ENCODE results near the gene DNAL1.
A peak's percentile ranks its signal among the peaks of the same experiment; 100 is the strongest.

The DNAL1 gene

DNA sequence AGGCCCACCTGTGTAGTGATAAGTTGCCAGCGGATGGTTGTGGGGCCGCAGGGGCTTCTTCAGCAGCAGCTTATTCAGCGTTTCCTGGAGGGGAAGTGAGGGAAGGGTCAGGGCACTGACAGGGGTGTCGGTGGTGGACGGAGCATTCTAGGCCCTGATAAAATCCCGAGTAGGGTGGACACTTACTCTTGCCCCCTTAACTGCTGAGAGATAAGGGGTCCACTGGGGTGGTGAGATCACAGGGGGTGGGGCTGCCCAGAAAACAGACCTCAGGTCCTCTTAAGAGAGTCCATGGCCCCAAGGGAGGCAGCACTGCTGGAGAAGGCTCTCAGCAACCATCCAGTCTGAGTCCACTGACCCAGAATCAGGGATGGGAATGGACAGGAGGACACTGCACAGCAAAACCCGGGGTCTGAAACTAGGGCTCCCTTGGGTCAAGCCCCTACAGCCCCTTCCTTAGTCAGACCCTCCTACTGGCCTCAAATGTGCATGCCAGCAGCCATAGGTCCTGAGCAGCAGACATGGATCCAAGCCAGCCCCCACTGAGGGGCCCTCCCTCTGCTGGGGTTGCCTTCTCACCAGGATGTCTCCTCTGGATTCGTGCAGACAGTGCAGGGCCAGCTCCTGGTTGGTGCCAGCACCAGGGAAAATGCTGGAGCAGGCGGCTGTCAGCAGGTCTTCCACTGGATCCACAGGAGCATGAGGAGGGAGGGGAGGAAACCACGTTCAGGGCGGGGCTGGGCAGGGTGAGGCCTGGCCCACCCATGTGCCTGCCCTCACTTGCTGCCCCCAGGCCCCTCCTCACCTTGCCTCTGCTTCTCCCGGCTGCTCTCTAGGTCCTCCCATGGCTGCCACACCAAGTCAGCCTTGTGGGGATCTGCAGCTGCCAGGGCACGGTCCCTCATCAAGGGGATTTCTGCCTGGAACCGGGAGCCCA is 81.5 kb downstream of the DNAL1 start:
- no peak for DNase-seq

DNA sequence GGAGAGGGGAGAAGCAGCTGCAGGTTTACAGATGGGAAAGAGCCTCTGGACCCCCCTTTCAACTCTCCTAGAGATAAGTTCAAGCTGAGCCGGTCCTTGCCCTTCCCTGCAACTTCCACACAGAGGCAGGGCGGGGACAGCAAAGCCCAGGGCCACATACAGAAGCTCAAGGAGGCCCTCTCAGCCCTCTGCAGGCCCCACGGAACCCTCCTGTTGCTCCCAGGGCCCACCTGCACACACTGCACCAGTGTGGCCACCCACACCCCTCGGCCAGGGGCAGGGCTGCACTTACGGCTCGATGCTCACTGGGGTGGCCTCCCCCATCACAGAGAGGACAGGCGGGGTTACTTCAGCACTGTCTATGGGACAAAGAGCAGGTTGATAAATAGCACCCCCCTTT is 82.4 kb downstream of the DNAL1 start:
- no peak for DNase-seq

DNA sequence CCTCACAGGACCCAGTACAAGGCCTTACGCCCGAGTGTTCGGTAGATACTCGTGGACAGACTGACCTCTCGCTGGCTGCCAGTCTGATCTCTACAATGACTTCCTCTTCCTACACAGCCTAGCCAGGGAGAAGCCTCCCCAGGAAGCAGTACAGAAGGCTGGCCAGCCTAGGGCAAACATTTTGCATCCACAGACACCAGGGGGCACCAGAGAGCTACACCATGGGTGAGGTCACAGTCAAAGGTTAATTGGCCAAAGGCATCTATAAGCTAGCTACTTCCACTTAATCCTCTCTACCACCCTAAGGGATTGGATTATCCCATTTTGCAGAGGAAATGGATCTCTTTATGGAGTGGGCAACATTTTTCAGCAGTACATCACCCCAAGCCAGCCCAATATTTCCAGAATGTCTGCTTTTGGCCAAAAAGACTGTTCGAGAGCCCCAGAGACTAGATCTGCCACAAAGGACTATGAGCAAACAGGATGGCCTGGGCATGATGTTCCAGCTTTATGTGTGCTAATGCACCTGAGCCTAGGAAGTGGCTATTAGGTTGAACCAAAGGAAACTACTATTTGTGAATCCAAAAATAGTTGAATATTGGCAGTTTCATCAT is 84.0 kb downstream of the DNAL1 start:
- peak; percentile 84 for DNase-seq

DNA sequence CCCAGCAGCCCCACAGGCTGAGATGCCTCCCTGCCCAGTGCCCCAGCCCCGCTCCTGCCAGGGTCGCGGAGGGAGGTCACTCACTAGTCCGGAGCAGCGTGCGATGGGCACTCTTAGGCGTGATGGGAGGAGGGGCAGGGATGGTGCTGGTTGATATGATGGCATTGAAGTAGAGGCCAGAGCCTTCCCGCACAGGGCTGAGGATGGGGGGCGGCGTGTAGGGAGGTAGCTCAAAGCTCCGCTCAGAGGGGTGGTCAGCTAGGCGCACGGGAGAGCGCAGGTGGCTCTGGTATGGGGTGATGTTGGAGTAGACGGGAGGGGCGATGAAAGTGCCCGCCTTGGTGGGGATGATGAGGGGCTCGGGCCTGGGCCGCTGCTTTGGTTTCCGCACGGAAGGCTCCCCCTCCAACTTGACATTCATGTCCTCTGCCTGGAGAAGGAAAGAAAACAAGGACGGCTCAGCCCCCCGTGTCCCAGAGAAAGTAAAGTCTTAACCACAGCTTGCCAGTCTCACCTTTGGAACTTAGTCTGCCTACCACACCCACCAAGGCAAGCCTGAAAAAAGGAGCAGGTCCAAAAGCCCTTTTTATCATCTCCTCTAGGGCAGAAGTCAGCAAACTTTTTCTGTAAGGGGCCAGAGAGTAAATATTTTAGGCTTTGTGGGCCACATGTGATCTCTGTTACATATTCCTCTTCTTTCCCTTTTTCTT is 84.9 kb downstream of the DNAL1 start:
- DNase-seq = no peak

DNA sequence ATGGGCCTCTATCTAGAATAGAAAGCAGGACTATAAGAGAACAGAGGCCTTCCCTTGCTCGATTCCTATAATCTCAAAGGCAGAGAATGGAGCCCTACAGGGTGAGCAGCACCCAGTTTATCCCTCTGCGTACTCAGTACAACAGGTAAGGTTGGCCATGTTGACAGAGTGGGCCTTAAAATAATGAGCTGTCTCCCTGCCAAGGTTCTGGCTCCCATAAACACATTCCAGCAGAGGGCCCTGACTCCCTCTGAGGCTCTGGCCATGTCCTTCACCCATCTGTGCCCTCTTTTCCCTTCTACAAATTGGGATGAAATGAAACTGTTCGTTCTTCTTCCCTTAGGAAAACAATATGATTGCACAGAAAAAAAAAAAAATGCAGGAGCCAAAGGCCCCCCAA is 86.3 kb downstream of the DNAL1 start:
- no peak for DNase-seq

DNA sequence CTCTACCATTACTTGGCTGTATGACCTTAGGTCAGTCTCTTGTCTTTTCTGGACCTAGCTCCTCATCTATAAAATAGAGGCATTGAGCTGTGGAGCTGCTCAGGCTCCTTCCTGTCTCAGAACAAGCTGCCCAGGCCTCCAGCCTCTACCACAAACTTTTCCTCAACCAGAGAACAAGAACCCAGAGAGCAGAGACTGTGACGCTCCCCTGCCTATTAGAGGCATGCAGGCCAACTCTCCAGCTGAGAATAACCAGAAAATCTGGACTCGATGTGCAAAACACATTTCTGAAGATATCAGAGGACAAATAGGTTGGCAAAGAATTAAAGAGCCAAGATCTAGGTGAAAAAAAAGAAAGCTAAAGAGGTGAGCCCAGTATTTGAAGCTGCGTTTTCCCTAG is 87.2 kb downstream of the DNAL1 start:
- DNase-seq = no peak

DNA sequence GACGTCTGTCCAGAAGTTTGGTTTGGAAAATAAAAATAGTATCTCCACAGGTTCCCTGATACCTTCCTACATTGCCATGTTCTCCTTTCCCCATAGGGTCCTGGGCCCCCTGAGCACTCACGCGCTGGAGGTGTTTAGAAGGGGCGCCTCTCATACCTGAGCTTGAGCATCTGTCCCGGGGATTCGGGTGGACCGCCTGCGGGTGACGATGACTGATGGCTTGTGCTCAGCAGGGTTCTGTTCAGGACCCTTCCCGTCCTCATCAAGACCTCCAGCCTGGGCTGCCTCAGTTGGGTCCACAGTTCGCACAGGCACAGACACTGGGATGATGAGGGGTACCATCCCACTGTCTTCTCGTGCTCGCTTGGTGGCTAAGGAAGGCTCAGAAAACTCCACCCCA is 92.1 kb downstream of the DNAL1 start:
- DNase-seq = no peak

DNA sequence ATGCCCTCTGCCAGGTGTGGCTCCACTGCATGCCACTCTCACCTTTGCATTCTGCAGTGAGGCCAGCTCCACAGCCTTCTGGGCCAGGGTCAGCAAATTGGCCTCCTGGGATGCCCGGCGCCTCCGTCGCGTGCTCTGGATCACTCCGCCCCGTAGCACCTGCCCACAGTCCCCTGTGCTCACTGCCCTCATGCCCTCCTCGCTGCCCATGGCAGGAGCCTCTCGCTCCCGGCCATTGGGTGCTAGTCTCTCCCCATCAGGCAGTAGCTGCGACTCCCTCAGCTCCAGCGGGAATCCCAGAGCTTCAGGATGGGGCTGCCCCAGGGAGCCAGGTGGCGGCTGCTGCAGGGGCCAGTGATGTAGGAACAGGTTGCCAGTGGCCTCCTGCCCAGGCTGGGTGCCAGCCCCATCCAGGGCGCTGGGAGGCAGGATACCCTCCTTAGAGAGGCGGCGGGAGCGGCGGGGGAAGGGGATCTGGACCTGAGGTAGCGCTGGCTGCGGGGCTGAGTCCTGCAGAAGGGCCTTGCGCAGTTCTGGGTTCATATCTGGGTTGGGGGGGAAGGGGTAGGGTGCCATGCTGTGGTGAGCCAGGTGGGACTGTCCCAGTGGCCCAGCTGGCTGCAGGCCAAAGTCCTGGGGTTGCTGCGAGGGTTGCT is 93.9 kb downstream of the DNAL1 start:
- DNase-seq = no peak

DNA sequence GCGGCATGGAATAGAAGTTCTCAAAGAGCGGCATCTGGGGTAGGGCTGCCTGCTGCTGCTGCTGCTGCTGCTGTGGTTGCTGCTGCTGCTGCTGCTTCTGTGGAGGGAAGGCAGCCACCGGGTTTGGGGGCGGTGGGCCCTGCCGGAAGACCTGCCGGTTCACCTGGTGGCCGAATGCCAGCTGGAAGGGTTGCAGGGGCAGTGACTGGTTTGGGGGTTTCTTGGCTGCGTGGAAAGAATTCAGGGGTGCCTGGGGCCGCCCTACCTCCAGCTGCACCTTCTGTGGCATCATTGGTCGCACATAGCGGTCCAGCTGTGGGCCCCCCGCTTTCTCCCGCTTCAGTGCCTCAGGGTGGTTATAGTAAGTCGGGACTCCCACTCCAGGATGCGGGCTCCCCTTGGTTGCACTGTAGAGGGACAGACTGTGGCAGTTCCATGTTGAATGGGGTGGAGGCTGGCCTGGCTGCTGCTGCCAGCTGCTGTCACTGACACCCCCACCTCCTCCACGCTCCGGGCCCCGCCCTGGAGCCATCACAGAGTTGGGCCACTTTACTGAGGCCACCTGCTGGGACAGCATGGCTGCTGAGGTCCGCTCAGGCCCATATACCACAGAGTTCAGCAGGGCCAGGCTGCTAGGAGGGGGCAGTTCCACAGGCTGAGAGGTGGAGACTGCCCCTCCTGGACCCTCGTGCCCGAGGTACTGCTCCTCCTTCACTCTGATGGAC is 94.5 kb downstream of the DNAL1 start:
- DNase-seq = no peak

DNA sequence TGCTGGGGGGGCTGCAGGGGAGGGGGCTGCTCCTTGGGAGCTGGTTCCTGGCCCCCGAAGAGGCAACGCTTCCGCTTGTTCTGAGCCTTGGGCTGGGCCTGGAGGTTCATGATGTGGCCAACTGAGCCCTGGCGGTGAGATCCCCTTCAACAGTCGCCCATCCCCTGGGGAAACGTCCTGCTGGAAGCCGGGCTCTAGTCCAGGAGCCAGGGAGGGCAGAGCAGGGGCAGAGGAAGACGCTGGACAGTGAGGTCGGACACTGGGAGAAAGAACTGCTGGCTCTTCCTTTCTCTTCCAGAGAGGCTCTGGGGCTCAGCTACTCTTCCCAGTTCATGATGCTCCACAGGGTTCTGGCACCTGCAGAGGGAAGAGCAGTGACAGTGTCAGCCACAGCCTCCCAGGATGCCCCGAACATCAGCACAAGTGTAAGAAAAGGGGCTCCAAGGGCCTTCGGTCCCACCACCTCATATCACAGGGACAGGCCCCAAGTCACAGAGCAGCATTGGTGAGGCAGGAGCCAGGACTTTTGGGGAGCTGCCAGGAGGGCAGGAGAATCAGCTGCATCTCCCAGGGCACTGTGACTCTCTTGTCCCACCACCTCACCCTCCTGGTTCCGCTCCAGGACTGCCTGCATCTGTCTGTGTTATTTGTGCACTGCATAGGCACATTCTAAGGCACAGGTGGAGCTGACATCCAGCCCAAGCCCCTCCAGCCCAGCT is 95.3 kb downstream of the DNAL1 start:
- no peak for DNase-seq

DNA sequence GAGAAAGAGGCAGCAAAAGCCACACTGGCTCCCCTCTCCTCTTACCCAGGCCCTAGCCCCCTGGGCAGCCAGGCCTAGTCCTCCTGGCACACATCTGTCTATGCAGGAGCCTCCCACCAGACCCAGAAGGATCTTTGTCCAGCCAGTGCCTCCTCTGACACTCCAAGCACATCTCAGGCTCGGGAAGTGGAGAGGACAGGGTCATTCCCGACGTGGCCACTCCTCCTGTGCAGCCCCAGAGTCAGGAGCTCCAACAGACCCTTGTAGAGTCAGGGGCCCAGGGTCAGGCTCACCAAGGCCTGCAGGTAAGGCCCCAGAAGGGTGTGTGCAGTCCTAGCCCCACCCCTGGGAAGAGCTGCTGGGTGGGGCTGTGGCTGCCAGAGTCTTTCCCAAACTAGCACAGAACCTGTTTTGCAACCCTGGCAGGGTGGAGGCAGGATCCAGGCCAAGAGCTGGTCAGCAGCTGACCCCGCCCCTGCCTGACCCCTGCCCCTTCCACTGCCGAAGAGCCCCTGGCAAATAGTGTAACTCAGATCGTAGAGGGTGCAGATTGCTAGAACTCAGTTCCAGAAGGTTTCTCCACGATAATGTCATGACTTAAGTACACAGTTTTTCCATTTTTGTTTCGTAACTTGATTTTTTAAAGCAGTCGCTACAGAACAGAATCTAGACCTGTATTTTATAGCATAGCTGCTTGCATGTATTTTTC is 96.0 kb downstream of the DNAL1 start:
- DNase-seq = peak; percentile 43

DNA sequence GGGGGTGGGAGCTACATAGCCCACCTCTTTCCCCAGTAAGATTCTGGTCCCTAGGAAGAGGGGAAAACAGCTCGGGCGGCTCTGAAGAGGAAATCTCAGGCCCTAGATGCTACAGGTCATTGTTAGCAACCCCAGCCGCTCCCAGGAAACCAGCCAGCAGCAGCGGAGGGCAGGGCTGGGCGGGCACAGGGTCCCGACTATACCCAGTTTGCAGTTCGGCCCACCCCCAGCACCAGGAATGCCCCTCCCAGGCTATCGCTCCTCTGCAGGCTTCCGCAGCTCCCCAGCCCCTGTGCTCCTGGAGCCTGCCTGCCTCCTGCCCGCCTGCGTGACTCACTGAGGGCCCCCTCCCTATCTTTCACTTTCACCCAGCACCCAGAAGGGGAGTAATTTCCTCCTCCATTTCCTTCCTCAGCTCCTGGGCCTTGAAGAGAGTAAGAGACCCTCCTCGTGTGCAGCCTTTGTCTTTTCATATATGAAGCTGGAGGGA is 96.6 kb downstream of the DNAL1 start:
- DNase-seq = no peak

DNA sequence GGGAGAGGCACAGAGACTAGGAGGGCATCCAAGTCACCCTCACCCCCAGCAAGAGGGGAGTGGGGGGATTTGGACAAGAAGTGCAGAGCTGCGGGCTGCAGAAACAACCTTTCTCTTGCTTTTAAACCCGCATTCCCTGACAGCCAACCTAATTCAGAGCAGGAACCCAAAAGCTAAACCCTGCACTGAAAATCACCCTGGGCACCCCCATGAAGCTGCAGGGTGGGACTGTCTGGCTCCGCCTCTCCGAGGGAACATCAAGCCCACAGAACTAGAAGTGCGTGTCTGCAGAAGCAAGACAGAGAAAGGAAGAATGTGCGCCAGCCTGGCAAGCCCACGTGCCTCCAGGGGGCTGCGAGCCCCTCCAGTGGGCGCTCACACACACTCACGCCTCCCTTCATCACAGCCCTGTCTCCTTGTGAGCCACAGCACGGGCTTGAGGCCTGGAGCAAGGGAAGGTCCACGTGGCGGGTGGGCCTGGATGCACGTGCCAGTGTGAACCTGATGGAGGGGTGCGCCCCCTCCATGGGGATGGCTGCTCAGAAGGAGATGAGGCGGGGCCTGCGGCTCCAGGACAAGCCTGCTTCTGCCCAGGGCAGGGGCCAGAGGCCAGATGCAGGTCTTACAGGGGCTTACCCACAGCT is 97.2 kb downstream of the DNAL1 start:
- no peak for DNase-seq

DNA sequence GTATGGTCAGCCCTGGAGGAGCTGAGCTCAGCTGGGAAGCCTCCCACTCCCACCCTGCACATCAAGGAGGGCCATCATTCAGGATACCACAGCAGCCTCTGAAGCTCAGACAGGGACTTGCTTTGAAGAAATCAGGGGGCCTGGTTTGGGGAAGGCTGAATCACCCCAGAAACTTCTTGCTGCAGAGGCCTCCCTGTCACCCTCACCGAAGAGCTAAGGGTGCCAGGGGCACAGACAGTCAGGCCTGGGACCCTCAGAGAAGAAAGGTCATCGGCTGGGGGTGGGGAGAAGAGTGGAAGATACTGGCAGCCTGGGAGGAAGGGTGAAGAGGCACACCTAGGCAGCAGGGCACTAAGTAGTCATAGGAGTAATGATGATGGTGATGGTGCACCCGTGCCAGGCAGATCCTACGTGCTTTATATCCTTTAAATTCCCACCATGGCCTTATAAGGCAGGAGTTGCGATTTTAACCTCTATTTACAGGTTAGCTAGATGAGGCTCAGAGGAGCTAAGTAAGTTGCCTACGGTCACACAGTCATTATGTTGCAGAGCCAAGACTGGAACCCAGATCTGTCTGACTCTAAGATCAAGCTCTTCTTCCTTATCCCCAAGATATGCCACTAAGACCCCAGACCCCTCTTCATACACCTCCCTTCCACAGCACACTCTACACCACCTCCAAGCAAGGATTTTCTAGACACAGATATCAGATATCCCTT is 97.9 kb downstream of the DNAL1 start:
- DNase-seq = no peak

DNA sequence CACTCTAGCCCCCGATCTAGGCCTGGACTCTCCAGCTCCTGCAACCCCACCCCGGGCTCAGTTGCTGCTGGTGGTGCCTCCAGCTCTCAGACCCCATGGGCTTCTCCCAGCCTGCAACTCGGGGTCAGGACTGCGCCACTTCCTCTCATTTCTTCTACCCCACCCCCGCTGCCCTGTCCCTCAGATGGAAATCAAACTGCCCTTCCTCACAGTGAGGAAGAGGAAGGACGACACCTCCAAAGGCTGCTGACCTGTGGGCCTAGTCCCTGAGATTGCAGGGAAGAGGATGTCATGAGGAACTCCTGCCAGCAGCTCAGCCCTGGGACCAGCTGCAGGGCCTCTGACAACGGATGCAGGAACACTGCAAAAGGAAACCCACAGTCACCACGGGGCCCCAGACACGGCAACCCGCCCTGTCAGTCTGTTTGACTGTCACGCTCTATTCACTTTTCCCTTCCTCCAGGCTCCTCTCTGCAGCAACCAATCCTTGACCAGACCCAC is 98.7 kb downstream of the DNAL1 start:
- DNase-seq = no peak

DNA sequence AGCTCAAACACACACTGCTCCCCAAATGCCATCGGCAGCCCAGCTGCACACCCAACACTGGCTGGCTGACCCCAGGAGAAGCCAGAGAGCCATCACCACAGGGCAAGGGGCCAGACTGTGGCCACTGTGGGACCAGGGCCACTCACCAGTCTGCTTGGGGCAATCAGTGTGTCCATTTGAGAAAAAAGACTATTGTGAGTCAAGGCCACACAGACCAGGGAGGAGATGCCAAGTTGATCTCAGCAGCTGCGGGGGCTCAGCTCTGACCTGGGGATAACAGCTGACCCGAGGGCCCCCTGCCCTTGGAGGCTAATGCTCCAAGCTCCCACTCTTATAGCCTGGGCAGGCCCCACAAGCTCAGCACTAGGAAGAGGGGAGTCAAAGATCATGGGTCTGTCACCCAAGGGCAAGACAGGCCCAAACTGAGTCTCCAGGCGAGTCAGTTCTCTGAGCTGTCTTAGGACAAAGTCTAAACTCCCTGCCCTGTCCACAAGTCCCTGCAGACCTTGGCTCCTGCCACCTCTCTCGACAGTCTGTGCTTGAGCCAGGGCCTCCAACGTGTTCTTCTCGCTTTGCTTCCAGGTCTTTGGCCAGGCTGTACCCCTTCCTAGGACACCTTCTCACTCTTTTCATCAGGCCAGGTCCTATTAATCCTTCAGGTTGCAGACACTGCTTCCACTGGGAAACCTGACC is 99.5 kb downstream of the DNAL1 start:
- DNase-seq = no peak

DNA sequence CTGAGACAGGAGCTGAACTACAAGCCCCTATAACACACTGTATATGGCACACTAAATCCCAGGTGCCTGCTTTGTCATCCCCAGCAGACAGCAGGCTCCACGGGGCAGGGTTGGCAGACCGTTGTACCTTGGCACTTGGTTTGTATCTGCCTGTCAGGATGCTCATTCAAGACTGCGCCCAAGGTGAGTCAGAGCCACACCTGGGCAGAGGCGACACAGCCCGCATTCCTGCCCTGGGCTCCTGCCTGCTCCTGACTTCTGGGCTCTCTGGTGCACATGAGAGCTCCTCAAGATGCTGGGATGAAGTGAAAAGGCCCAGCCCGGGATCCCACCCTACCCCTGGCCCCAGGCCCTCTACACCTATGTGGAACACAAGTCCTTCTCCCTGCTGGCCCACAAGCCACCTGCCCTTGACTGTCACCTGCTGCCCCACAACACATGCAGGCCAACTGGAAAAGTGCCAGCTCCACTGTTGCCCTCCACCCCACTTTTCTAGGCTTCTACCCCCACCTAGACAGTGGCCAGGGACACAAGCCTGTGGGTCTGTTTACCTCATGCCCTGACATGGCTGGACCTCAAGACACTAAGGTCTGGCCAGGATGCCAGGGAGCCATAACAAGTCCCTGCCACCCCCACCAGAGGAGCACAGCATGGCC is 100.2 kb downstream of the DNAL1 start:
- DNase-seq = peak; percentile 16

Data from DMS53 (cell line).